HG02840 (cell line): Measurements from ENCODE around the gene CDKAL1.
"Not testable (repeated sequence)": the region's sequence is repeated elsewhere in the genome, so short reads cannot be mapped to it uniquely, and the experiment has no call there.

ENCODE experiments used
- ATAC-seq: cut with Tn5 transposase; IDR thresholded peaks from one replicate; pipeline ENCODE4 v1.9.1; 2021; ENCODE audit warnings: mild to moderate bottlenecking, moderate library complexity, moderate number of reproducible peaks; ENCODE audit not compliant: unreplicated experiment, low FRiP score

CDKAL1 gene

GRCh38 chr6:21033575-21034026, 499.3 kb downstream of the CDKAL1 start:
- no peak for ATAC-seq

DNA sequence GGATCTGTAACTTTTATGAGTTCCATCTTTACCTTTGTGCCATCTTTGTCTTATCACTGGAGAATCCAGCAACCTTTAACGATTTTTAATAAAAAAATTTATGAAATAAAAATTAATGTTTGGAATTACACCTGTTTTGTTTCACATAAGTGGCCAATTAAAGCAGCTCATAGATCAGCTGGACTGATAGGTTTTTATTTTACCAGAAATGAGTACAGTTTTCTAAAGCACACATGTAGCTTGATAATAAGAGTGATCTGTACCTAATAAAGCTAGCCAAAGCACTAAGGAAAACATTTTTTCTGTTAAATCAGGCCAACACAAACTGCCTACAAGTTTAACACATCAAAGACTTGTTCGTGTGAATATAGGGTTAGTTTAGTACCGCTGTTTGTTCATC, 500.1 kb downstream of the CDKAL1 start:
- ATAC-seq: no peak

DNA sequence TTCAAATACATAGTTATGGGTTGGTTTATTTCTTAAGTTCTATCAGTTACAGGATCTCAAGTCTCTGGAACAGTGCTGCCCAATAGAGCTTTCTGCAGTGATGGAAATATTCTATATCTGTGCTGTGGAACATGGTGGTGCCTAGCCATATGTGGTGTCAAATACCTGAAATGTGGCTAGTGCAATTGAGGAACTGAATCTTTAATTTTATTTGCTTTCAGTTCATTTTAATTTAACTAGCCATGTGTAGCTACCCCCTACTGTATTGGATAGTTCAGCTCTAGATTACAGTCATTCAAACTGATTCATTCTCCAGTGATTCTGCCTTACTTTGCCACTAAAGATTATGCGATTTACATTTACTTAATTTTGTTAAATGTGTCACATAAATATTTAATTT, 503.2 kb downstream of the CDKAL1 start:
- ATAC-seq: no peak

- no peak for ATAC-seq
These were observed 505.7 kb downstream of the CDKAL1 start for GRCh38 chr6:21039926-21040325.

- no peak for ATAC-seq
These were observed 511.0 kb downstream of the CDKAL1 start for GRCh38 chr6:21045135-21045700.

- no peak for ATAC-seq
These were observed 512.0 kb downstream of the CDKAL1 start for GRCh38 chr6:21046276-21046675.

- ATAC-seq: no peak
These were observed 513.8 kb downstream of the CDKAL1 start for GRCh38 chr6:21048047-21048446.

GRCh38 chr6:21049148-21049547, 514.9 kb downstream of the CDKAL1 start:
- no peak for ATAC-seq

DNA sequence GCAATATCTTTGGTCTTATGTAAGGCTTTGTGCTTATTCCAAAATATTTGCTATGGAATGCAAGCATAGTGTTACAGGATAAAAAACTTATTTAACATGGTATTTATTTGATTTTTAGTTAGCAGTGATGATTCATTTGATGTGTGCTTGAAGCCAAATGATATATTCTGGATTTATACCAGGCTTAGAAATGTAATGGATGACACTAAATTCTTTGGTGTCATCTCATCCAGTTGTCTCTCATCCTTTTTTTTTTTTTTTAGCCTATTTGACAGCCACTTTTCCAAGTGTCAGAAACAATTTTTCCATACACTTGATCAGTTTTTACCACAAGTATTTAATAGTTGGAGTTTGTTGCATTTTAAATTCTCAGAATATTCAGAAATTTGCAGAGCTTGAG, 515.3 kb downstream of the CDKAL1 start:
- no peak for ATAC-seq

GRCh38 chr6:21050935-21051334, 516.7 kb downstream of the CDKAL1 start:
- ATAC-seq: no peak

- no peak for ATAC-seq
These were observed 517.5 kb downstream of the CDKAL1 start for GRCh38 chr6:21051777-21052176.

DNA sequence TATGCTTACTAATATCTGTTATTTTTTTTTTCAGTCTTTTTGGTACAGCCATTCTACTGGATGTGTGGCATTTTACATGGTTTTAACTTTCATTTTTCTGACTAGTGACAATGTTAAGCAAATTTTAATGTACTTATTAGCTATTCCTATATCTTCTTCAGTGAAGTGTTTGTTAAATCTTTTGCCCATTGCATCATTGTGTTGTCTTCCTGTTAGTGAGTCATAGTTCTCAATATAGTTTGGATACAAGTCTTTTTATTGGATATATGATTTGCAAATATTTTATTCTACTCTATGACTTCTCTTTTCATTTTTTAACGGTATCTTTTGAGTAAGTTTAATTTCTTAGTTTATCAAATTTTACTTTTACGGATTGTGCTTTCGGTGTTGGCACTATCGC, 519.4 kb downstream of the CDKAL1 start:
- no peak for ATAC-seq

GRCh38 chr6:21055480-21055879, 521.2 kb downstream of the CDKAL1 start:
- ATAC-seq: not testable (repeated sequence)

GRCh38 chr6:21061892-21062291, 527.6 kb downstream of the CDKAL1 start:
- ATAC-seq: no peak

DNA sequence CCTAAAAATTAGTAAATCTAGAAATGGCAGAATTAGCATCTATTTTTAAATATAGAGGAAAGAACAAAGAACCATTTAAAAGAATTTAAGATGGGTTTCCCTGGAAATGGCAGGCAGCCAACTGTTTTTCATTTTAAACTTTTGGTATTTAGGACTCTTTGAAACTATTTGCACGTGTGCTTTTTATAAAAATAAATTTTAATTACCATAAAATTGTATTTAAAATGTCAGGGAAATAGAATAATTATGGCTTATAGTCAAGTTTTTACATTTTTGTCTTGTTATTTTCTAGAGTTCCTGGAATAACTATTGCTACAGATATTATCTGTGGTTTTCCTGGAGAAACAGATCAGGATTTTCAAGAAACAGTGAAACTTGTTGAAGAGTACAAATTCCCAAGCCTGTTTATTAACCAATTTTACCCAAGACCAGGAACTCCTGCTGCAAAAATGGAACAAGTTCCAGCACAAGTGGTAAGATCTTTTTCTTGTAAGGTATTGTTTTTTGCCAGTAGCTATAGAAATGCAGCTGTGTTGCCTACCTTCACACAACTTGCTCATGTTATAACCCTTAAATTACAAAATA, 530.6 kb downstream of the CDKAL1 start:
- no peak for ATAC-seq

GRCh38 chr6:21067521-21067920, 533.3 kb downstream of the CDKAL1 start:
- ATAC-seq: no peak

DNA sequence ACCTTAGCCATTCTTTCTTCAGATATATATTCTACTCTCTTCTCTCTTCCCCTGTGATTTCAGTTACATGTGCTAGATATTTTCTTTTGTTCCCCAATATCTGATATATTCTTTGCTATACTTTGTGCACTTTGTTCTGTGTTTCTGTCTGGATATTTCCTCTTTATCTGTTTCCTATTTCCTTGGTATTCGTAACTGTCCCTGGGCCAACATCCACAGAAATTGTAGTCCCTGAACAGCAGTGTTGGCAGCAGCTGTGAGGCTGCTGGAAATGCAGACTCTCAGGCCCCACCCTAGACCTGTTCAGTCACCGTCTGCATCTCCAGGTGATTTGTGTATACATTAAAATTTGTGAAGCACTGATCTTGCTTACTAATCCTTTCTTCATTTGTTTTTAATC, 536.4 kb downstream of the CDKAL1 start:
- no peak for ATAC-seq

DNA sequence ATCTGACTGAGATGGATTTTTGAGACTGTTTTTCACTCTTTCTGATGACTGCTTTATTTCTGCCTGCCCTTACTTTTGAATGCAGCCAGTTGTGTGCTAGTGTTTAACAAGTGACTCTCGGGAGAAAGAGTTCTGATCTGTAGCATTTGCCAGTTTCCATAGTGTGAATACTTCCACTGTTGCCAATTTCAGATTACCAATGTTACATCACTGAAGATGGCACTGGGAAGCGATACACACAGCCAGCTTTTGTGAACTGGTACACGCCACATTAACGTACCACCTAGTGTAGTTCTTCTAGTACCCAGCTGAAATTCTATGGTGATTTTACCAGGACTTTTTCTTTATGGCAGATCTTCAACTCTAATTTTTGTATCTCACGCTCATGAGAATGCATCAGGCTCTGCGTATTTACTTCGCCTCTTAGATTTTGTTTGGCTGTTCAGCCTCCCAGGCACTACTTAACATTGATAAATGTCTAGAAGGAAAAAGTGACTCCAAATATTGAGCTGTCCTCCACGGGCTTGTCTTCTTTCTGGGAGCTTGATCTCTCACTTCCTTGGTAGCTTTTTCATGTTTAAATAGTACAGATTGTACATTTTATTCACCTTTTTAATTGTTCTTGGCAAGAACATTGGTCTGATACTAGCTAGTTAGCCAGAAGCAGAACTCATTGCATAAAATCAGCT, 537.7 kb downstream of the CDKAL1 start:
- no peak for ATAC-seq

DNA sequence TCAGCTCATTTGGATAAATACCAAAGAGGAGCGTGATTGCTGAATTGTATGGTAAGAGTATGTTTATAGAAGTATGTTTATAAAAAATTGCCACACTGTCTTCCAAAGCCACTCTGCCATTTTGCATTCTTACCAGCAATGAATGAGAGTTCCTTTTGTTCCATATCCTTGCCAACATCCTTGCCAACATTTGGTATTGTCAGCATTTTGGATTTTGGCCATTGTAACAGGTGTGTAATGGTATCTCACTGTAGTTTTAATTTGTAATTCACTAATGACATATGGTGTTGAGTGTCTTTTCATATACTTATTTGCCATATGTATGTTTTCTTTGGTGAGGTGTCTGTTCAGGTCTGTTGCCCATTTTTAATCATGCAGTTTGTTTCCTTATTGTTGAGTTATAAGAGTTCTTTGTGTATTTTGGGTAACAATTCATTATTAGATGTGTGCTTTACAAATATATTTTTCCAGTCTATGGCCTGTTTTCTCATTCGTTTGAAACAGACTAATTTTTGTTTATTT, 539.1 kb downstream of the CDKAL1 start:
- no peak for ATAC-seq

- ATAC-seq: no peak
These were observed 540.2 kb downstream of the CDKAL1 start for GRCh38 chr6:21074484-21074883.

GRCh38 chr6:21075986-21076385, 541.7 kb downstream of the CDKAL1 start:
- ATAC-seq: no peak

- ATAC-seq: no peak
These were observed 544.2 kb downstream of the CDKAL1 start for GRCh38 chr6:21078497-21078896.
